ENCODE measurements around the gene RFC4. TPM values are rescaled to one million over a fixed set of nuclear protein-coding genes. Genes with fewer than 3 reads are reported as not detected.
"Not testable (repeated sequence)": the region's sequence is repeated elsewhere in the genome, so short reads cannot be mapped to it uniquely, and the experiment has no call there.

Gene RFC4
- total and polyA plus RNA-seq, 2 donors (not counting 3 experiments of a cell fraction or from before 2014, with no cell fraction given): 6.2 to 33.7 TPM

- no peaks in the 10 kb centered on the region for H3K79me2 ChIP-seq (ENCODE audit: control insufficient read depth, insufficient read depth, low read length)
- H2AFZ ChIP-seq (ENCODE audit: low read depth, low read length): no peak overlapping the region
- no peak for DNase-seq (ENCODE audit: low read depth, low spot score)
- no TSS peak for BruUV-seq (replicated peaks)
- TF ChIP-seq FOS (IDR thresholded peaks at IDR 0.05; ENCODE audit: borderline replicate concordance, insufficient read depth, low read length) (no peak), GATA2 (IDR thresholded peaks at IDR 0.05; ENCODE audit: insufficient read depth, insufficient read length, low read depth, low read length) (no peak), MYC (IDR thresholded peaks at IDR 0.05; ENCODE audit: low read depth, low read length) (no peak), MAX (IDR thresholded peaks at IDR 0.05; ENCODE audit: insufficient read depth, insufficient read length) (no peak), EZH2 (IDR thresholded peaks at IDR 0.05; ENCODE audit: borderline replicate concordance, low read depth, low read length, severe bottlenecking) (no peak), JUN (IDR thresholded peaks at IDR 0.05; ENCODE audit: borderline replicate concordance, insufficient read depth, insufficient read length, low read depth) (no peak), CTCF (IDR thresholded peaks at IDR 0.05; ENCODE audit: extremely low read depth in 1 of 2, insufficient read depth in 1 of 2, low read depth in 1 of 2, low read length in 2 of 2) (no peak), POLR2A (IDR thresholded peaks at IDR 0.05; ENCODE audit: low read depth, low read length) (no peak), POLR2AphosphoS5 (IDR thresholded peaks at IDR 0.05; ENCODE audit: insufficient read depth, low read depth, low read length) (no peak)
- peaks cover 2 to 6% of the 10 kb centered on the region in 2 experiments for H3K27me3 ChIP-seq (ENCODE audit: control insufficient read depth in 2 of 2, insufficient read depth in 2 of 2, low read length in 2 of 2)
- POLR2A ChIA-PET: no interaction called here
- intact Hi-C loops (cut with micrococcal nuclease) (loop anchor here (5.0 kb wide), 2 partner anchors 256 to 566 kb away; partner anchors contain the start of gene TBCCD1), dilution Hi-C loops (cut with MboI; ENCODE audit: extremely low pct_ligation_motif_present, low sequenced_read_pairs) (no loop called here)
- no peak for FAIRE-seq
- H3K27ac ChIP-seq (ENCODE audit: insufficient read depth, low read depth, low read length): no peak overlapping the region
- H3K9me1 ChIP-seq (replicated peaks; ENCODE audit: control insufficient read depth, extremely low read depth, insufficient read depth, low read length): no peaks in the 10 kb centered on the region
- no peaks in the 10 kb centered on the region for H3K9me3 ChIP-seq (replicated peaks; ENCODE audit: control insufficient read depth, insufficient read depth, low read length)
- no peak overlapping the region for H3K4me2 ChIP-seq (ENCODE audit: insufficient read depth, low read length)
- H3K4me1 ChIP-seq (ENCODE audit: control insufficient read depth, extremely low read depth, insufficient read depth, low read length): peaks cover 9% of the 10 kb centered on the region
- CTCF ChIA-PET: interaction anchor here (1.1 to 2.8 kb wide), 4 partner anchors 101 to 342 kb away, joined by 4 to 33 read pairs (median 16); no protein-coding TSS in a partner anchor
- H3K4me3 ChIP-seq (replicated peaks in 1 of 3; ENCODE audit: insufficient read depth in 1 of 3, low read depth in 1 of 3, low read length in 3 of 3): no peak overlapping the region
- no peaks in the 10 kb centered on the region for H3K36me3 ChIP-seq (ENCODE audit: control insufficient read depth in 2 of 2, extremely low read depth in 1 of 2, insufficient read depth in 2 of 2, low read length in 2 of 2)
- no peaks in the 10 kb centered on the region for H4K20me1 ChIP-seq (replicated peaks; ENCODE audit: control insufficient read depth, extremely low read depth, insufficient read depth, low read length)
- H3K9ac ChIP-seq (replicated peaks; ENCODE audit: extremely low read depth, insufficient read depth, low read length): no peak overlapping the region
These were observed 17.1 kb upstream of the RFC4 start for GRCh38 chr3:186823386-186823785.

- ChIA-PET POLR2A (interaction anchor here (1.4 kb wide), 1 partner anchor 38 kb away, joined by 5 read pairs; no protein-coding TSS in a partner anchor), CTCF (interaction anchor here (0.7 to 5.9 kb wide), 30 partner anchors 10 to 840 kb away, joined by 3 to 195 read pairs (median 6); partner anchors contain the start of genes AHSG, DNAJB11 and EIF4A2)
- H3K4me2 ChIP-seq (ENCODE audit: insufficient read depth, low read length); H3K27ac ChIP-seq (ENCODE audit: insufficient read depth, low read depth, low read length); H3K79me2 ChIP-seq (ENCODE audit: control insufficient read depth, insufficient read depth, low read length); H2AFZ ChIP-seq (ENCODE audit: low read depth, low read length); H3K36me3 ChIP-seq (ENCODE audit: control insufficient read depth in 2 of 2, extremely low read depth in 1 of 2, insufficient read depth in 2 of 2, low read length in 2 of 2); H3K27me3 ChIP-seq (ENCODE audit: control insufficient read depth in 2 of 2, insufficient read depth in 2 of 2, low read length in 2 of 2); H3K9me1 ChIP-seq (replicated peaks; ENCODE audit: control insufficient read depth, extremely low read depth, insufficient read depth, low read length); H3K4me1 ChIP-seq (ENCODE audit: control insufficient read depth, extremely low read depth, insufficient read depth, low read length); FAIRE-seq; H3K4me3 ChIP-seq (replicated peaks in 1 of 3; ENCODE audit: insufficient read depth in 1 of 3, low read depth in 1 of 3, low read length in 3 of 3); BruUV-seq (replicated peaks); DNase-seq (ENCODE audit: low read depth, low spot score); dilution Hi-C loops (cut with MboI; ENCODE audit: extremely low pct_ligation_motif_present, low sequenced_read_pairs); H4K20me1 ChIP-seq (replicated peaks; ENCODE audit: control insufficient read depth, extremely low read depth, insufficient read depth, low read length); H3K9me3 ChIP-seq (replicated peaks; ENCODE audit: control insufficient read depth, insufficient read depth, low read length); H3K9ac ChIP-seq (replicated peaks; ENCODE audit: extremely low read depth, insufficient read depth, low read length): not testable (repeated sequence)
- intact Hi-C loops (cut with micrococcal nuclease): loop anchor here (5.0 kb wide), 2 partner anchors 255 to 565 kb away; partner anchors contain the start of gene TBCCD1
These were observed 16.1 kb upstream of the RFC4 start for GRCh38 chr3:186822388-186822759.

Data from endothelial cell of umbilical vein (primary cell).